GM19351 (cell line): ENCODE measurements around the gene UBE2J2.
A peak's percentile ranks its signal among the peaks of the same experiment; 100 is the strongest.

ENCODE experiments used
- ATAC-seq: cut with Tn5 transposase; IDR thresholded peaks from one replicate; pipeline ENCODE4 v1.9.1; 2021; ENCODE audit warnings: mild to moderate bottlenecking, moderate library complexity; ENCODE audit not compliant: unreplicated experiment

UBE2J2 gene

GRCh38 chr1:1309251-1310108 is 35.8 kb upstream of the UBE2J2 start:
- no peak for ATAC-seq

GRCh38 chr1:1308756-1309250 is 35.1 kb upstream of the UBE2J2 start:
- ATAC-seq = no peak

GRCh38 chr1:1307923-1308755 is 34.5 kb upstream of the UBE2J2 start, which contains the start of the genes ACAP3 and PUSL1:
Gene ACAP3, minus strand, starts transcription at chr1:1307930. Its CDS starts 115 bp downstream, at chr1:1307815.
Gene PUSL1, plus strand, starts transcription at chr1:1308597. Its CDS starts 47 bp downstream, at chr1:1308644.
- ATAC-seq = peak; percentile 61

- ATAC-seq = no peak
Observed at GRCh38 chr1:1307261-1307922, 33.7 kb upstream of the UBE2J2 start.

GRCh38 chr1:1306661-1307260 is 33.1 kb upstream of the UBE2J2 start:
- no peak for ATAC-seq

- no peak for ATAC-seq
Observed at GRCh38 chr1:1306070-1306660, 32.5 kb upstream of the UBE2J2 start.

GRCh38 chr1:1305300-1306069 is 31.8 kb upstream of the UBE2J2 start:
- no peak for ATAC-seq

- no peak for ATAC-seq
Observed at GRCh38 chr1:1304331-1305299, 31.0 kb upstream of the UBE2J2 start.

GRCh38 chr1:1303736-1304135 is 30.1 kb upstream of the UBE2J2 start:
- ATAC-seq = no peak

- ATAC-seq = no peak
Observed at GRCh38 chr1:1302951-1303509, 29.4 kb upstream of the UBE2J2 start.

GRCh38 chr1:1302006-1302430 is 28.4 kb upstream of the UBE2J2 start:
- ATAC-seq = no peak

- ATAC-seq = no peak
Observed at GRCh38 chr1:1300352-1300739, 26.7 kb upstream of the UBE2J2 start.

GRCh38 chr1:1299686-1300351 is 26.2 kb upstream of the UBE2J2 start:
- ATAC-seq = peak; percentile 62

GRCh38 chr1:1298861-1299685 is 25.4 kb upstream of the UBE2J2 start:
- no peak for ATAC-seq

- no peak for ATAC-seq
Observed at GRCh38 chr1:1297802-1298424, 24.3 kb upstream of the UBE2J2 start.
